ENCODE data around the gene PAOX.

PAOX gene

DNA sequence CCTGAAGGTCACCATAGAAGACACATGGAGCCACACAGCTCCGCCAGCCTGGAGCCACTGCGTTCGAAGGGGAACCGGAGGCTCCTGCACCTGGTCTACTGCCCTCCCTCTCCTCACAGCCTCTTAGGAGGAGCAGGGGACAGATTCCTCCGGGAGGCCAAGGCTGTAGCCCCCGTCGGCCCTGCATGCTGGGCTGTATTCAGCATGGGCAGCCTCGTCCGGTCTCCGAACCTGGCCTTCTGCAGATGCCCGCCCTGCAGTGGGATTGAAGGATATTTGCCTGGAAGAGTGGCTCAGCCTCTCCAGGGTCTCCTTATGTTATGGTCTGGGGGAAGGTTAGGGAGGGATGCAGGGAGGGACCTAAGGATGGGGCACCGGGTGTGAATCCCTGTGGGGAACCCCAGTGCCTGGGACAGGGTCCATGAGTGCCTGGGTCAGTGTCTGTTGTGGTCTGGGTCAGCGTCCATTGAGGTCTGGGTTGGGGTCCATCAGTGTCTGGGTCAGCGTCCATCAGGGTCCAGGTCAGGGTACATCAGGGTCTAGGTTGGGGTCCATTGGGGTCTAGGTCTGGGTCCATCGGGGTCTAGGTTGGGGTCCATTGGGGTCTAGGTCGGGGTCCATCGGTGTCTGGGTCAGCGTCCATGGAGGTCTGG, 61.7 kb downstream of the PAOX start:
- DNase-seq (ENCODE audit: low spot score) = no peak

Data from globus pallidus (tissue), 1 donor.